Activated CD4-positive, alpha-beta T cell treated with anti-CD3 and anti-CD28 coated beads, Interleukin-2, amount 50 U/mL, for 1 hour (primary cell): ENCODE data around the gene KCNJ4.

Source experiments
- DNase-seq: peaks from one replicate; pipeline ENCODE4 v3.0.0-alpha.2; 2020

The KCNJ4 gene

GRCh38 chr22:38429499-38430068 is 25.4 kb downstream of the KCNJ4 start:
- no peak for DNase-seq

- DNase-seq, result no peak
These were observed 26.3 kb downstream of the KCNJ4 start for GRCh38 chr22:38428714-38429113.

- no peak for DNase-seq
These were observed 27.1 kb downstream of the KCNJ4 start for GRCh38 chr22:38427940-38428339.

- DNase-seq, result no peak
These were observed 27.5 kb downstream of the KCNJ4 start for GRCh38 chr22:38427465-38427864.

GRCh38 chr22:38426628-38427027 is 28.4 kb downstream of the KCNJ4 start:
- no peak for DNase-seq

- DNase-seq, result no peak
These were observed 30.4 kb downstream of the KCNJ4 start for GRCh38 chr22:38424525-38425080.

- no peak for DNase-seq
These were observed 31.2 kb downstream of the KCNJ4 start for GRCh38 chr22:38423512-38424503.

GRCh38 chr22:38422611-38423511 is 32.1 kb downstream of the KCNJ4 start:
- no peak for DNase-seq

GRCh38 chr22:38420734-38421133 is 34.3 kb downstream of the KCNJ4 start:
- no peak for DNase-seq

GRCh38 chr22:38419858-38420160 is 35.2 kb downstream of the KCNJ4 start:
- DNase-seq, result no peak

- DNase-seq, result no peak
These were observed 35.7 kb downstream of the KCNJ4 start for GRCh38 chr22:38419121-38419857.

- DNase-seq, result no peak
These were observed 36.4 kb downstream of the KCNJ4 start for GRCh38 chr22:38418589-38418988.

GRCh38 chr22:38417252-38418060 is 37.5 kb downstream of the KCNJ4 start:
- DNase-seq, result no peak

GRCh38 chr22:38416621-38417251 is 38.3 kb downstream of the KCNJ4 start:
- DNase-seq, result no peak

- no peak for DNase-seq
These were observed 39.3 kb downstream of the KCNJ4 start for GRCh38 chr22:38415561-38416321.

- no peak for DNase-seq
These were observed 40.0 kb downstream of the KCNJ4 start for GRCh38 chr22:38415046-38415445.

- DNase-seq, result no peak
These were observed 41.0 kb downstream of the KCNJ4 start for GRCh38 chr22:38414009-38414395.

GRCh38 chr22:38413085-38414008 is 41.7 kb downstream of the KCNJ4 start:
- no peak for DNase-seq
